Cardiac septum (tissue), 1 donor: ENCODE results near the gene ITPR1. TPM values are rescaled to one million over a fixed set of nuclear protein-coding genes. Genes with fewer than 3 reads are reported as not detected.

Experiments used
- DNase-seq: peaks from one replicate; pipeline ENCODE4 v3.0.0-alpha.2; 2020; ENCODE audit warnings: low spot score
- intact Hi-C: fragments of 100-400 bp; cut with DNase I; formaldehyde crosslinking; loops from one replicate; pipeline ENCODE4 v1.14.0; 2022
- total RNA-seq: library from RNA; stranded (reverse); fragmentation: NEBNext Ultra II Directional; extraction: Animal tissue kit (Norgen Biotek cat#: 25700); gene quantifications from one replicate; pipeline ENCODE4 v1.2.1, GENCODE V29; 2021
- donor health status: DM: no; HTN: no; CAD: no.

Gene ITPR1
- total RNA-seq, 1 donor from 2014 or later, result 19.5 TPM

DNA sequence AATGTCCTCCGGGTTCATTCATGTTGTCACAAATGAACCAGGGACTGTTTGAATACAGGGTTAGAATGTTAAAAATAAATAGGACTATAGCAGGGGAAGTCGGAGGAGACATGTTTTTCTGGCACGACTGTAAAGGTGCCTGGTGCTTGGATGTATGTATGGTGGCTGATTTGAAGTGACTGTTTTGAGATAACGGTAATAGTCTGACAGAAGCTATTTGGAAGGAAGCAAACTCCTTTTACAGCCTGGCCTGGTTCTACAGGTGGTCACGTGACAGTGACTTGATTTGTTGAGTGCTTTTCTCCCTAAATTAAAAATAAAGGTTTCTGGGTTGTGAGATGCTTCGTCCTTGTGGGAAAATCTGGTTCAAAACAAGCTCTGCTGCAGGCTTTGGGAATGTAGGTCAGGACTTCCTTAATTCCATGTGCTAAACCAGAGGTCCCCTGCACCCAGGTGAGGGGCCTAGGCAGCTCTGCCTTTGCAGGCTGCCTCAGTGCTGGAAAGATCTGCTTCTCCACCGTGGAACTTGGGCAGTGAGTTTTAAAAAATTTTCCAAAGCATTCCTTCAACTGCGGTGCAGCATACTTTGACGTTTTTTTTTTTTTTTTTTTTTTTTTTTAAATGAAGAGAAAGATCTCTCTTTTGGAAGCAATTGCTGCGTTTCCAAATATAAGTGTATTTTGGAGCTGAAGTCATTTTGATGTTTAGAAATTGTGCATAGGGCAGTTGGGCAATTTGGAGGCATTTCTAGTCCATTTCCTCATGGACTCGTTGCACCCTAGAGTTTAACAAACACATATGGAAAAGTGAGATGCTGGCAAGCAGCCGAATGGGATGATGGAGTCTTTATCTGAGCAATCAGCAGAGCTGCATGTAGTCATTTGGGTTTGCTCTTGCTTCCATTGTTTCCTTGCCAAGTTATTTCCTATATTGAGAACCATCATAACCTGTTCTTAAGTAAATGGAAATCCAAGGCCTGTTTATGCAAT, 30.9 kb downstream of the ITPR1 start:
- intact Hi-C loops, result no loop called here
- DNase-seq, result no peak

DNA sequence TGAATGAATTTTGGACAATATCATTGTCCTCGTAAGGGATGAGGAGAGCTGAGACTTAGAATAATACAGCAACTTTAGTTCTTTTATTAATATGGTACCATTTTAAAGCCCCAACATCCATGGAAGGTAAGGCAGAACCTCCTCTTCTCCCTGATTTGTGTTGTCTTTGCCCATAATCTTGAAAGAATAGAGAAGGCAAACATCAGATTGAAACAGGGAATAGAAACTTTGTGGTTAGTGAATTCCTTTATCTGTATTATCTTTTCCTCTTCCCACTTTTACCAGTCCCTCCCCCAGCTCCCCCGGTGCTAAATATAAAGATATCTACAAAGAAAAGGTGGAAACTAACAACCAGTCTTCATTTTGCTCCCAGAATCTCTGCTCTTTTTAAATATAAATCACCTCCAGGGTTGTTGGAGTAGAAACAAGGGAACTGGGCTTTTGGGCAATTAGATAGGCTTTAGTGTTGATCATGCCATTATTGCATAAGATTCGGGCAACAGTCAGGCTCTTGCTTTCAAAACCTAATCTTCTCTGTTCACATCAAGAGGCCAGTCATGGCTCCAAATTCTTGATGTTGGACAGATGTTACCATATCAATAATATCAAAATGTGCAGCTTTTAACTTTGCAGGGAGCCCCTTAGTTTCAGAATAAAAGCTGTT, 32.5 kb downstream of the ITPR1 start:
- no peak for DNase-seq
- intact Hi-C loops, result no loop called here

DNA sequence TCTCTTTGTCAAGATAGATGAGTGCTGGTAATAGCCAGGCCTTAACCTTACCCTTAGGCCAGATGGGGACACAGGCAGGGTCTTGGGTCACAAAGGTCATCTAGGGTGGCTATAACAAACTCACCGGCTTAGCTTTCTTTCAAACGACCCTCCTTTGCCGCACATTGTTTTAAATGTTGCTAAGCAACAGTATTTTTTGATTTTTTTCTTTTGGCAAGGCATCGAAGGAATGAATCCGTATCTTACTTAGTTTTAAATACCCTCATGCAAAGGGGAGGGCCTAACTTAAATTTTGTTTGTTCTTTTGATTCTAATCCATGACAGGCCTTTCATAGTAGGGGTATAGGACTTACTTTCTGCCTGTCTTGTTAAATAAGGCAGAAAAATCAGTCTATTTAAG, 35.2 kb downstream of the ITPR1 start:
- intact Hi-C loops, result no loop called here
- no peak for DNase-seq

DNA sequence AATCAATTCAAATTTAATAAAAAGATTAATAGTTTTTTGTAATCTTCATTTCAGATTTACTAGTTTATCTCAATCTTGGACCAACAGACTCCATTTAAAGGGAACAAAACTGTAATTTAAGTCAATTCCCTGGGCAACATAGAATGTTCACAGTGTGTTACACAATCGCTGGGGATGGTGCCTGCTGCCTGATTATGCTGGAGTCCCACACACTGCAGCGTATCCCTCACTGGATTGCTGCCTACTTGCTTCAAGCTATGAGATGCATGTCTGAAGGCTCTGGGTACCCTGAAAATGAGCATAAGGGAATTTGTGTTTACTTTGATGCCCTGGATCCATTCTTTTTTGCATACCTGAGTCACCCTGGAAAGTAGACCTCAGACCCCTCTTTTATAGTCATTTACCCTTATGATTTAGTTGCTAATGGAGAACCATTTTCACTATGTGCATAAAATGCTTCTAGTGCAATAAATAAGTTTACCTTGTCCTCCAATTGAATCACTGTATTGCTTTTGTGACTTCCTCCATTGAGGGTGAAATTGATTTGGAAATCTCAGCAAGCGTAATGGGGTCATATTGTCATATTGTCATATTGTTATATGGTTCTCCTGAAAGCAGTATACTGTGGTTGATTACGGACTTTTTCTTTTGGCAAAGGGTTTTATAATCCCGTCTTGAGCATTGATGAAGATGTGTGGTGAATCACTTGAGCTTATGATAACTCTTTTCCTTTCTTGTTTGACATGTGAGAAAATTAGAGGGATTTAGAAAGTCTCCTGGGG, 35.9 kb downstream of the ITPR1 start:
- intact Hi-C loops, result no loop called here
- no peak for DNase-seq

DNA sequence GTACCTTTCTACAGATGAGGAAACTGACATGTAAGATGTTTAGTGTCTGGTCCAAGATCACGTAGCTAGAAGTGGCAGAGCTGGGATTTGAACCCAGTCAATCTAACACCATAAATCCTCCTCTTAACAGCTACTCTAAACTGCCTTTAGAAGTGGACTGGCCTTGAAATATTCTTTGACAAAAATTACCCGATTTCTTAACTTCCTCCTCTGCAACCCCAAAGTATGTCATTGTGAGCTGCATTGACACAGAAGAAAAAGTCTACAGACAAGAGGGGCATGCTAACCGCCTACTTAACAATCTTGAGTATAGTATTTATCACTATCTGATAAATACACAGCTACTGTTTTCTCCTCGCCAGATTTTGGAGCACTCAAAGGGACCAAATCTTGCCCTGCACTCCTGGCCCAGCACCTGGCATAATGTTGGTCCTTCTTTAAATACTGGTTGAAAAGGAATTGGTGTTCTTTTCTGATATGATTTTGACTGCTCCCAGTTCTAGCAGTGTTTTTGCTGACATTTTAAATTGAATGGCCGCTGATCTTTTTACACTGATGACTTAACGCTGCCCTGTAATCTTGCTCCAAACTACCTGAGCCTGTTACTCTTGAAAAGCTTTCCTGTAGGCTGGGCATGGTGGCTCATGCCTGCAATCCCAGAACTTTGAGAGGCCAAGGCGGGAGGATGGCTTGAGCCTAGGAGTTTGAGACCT, 36.9 kb downstream of the ITPR1 start:
- intact Hi-C loops, result no loop called here
- no peak for DNase-seq

DNA sequence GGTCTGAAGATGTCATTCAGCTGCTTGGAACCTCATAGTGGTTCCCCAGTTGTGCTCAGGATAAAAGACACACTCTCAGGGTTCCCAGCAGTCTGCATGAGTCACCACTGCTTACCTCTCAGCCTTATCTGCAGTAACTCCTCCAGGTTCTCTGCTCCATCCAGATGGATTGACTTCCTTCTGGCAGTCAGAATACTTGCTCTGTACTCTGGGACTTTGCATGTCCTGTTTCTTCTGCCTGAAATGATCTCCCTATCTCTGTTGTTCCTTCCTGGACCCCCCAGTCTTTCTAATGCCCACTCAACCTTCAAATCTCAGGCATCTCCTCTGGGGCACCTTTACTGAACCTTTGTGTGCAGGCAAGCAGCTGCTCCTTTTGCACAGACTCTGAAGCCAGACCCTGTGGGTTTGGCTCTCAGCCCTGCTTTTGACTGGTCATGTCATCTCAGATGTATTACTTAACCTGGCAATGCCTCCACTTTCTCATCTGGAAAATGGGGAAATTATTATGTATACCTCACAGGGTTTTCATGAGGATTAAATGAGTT, 38.4 kb downstream of the ITPR1 start:
- intact Hi-C loops, result no loop called here

DNA sequence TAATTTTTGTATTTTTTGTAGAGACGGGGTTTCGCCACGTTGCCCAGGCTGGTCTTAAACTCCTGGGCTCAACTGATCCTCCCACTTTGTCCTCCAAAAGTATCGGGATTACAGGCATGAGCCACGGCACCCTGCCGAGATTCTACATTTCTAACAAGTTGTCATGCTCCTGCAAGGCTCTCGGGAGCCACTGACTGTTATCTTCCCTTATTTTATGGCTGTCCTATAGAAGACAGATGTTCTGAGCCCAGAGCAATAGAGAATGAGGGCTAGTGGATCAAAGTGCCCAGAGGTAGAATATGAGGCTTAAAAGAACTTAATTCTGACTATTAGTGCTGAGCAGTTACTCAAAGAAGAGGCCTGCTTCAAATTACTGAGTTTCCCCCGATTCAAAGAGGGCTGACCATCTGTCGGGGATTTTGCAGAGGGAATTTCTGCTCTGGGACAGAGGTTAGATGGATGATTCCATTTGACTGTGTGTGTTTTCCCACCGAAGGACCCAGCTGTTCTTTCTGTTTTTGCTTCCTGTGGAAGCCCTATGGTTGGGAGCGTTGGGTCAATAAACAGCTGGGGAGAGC, 39.5 kb downstream of the ITPR1 start:
- DNase-seq, result no peak
- intact Hi-C loops, result no loop called here

More for the DNA sequence above, 38.4 kb downstream of the ITPR1 start:
- DNase-seq, result no peak

DNA sequence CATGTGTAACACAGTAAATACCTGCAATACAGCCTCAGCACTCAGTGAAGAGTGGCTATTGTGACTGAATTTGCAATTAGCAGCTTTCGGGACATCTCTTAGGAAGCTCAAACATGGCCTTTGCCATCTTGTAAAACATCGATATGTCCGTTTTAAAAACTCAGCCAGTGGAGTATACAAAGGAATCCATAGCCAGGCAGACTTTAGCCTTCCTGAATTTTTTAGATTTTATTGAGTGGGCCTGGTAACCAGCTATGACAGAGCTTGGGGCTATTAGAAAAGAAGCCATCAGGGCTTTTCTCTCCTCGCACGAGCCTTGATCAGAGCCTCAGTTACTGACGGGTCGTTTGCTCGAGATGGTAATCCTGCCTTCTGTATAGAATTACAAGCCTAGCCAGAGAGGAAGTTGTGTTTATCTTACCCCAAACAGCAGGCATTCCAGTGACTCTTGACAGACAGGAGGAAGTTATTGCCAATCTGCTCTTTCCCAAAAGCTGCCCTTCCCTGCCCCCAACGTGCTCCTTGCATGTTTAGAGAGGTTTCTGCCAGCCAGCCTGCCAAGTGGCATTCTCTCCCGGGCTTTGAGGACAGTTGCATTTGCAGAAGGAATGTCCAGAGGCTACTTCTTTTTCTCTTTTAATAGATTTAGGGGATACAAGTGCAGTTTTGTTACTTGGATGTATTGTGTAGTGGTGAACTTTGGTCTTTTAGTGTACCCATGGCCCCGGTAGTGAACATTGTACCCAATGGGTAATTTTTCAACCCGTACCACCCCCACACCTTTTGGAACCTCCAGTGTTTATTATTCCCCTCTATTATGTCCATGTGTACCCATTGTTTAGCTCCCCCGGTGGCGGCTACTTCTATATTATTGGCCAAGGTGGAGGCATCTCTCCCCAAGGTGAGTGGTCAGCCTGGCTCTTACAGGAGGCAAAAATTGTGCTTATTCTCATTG, 40.6 kb downstream of the ITPR1 start:
- intact Hi-C loops, result no loop called here
- DNase-seq, result no peak

DNA sequence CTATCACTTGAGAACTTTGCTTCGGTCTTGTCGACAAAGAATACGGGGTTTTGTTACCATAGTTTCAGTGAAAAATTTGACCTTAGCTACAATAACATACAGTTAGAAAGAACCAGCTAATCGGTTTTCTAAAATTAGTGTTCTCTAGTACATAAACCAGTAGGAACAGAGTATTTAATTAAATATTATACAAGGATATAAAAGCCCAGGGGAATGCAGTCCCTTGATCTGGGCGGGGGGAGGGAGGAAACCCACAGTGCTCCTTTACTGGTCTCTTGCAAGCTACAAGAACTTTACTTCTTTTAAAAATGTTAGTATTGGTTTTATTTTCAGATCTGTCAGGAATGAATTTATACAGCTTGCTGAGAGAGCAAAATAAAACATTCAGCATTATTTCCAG, 41.8 kb downstream of the ITPR1 start:
- intact Hi-C loops, result no loop called here
- DNase-seq, result no peak

DNA sequence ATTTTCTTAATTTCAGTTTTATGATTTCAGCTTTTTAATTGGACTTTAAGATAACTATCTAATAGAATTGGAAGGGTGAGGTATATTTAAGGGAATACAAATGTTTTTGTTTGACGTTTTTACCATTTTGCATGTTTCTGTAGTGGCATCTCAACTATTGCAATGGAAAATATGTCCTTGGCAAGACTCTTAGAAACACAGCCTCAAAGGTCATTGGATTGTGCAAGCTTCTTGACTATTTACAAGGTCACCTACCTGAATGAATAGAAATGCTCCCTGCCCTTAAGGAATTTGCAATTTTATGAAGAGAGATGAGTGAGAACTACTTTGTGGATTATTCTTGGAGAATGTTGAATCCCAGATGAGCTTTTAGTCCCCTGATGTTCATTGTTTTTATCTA, 43.1 kb downstream of the ITPR1 start:
- intact Hi-C loops, result no loop called here
- no peak for DNase-seq

DNA sequence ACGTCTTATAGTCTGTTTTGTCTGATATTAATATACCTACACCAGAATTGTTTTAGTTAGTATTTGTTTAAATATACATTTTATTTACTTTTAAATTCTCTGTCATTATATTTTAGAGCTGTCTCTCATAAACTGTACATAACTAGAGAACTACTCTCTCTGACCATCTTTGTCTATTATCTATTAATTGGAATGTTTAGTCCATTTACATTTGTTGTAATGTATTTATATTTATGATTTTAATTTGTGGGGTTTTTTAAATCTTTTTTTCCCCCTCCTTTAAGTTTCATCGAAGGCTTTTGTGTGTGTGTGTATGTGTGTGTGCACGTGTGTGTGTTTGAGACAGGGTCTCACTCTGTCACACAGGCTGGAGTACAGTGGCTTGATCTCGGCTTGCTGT, 47.1 kb downstream of the ITPR1 start:
- DNase-seq, result no peak
- intact Hi-C loops, result no loop called here

DNA sequence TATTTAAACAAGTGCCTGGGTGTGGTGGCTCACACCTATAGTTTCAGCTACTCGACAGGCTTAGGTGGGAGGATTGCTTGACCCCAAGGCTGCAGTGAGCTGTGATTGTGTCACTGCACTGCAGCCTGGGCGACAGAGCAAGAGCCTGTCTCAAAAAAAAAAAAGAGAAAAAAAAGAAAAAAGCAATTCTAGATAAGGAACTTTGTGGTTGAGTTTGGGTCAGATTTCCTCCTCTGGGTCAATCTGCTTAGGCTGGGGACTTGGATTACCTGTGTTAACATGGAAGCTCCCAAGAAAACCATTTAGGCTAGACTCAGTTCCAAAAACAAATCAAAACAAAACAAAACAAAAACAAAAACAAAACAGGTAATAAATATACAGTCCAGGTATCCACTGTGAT, 50.0 kb downstream of the ITPR1 start:
- no peak for DNase-seq
- intact Hi-C loops, result no loop called here

DNA sequence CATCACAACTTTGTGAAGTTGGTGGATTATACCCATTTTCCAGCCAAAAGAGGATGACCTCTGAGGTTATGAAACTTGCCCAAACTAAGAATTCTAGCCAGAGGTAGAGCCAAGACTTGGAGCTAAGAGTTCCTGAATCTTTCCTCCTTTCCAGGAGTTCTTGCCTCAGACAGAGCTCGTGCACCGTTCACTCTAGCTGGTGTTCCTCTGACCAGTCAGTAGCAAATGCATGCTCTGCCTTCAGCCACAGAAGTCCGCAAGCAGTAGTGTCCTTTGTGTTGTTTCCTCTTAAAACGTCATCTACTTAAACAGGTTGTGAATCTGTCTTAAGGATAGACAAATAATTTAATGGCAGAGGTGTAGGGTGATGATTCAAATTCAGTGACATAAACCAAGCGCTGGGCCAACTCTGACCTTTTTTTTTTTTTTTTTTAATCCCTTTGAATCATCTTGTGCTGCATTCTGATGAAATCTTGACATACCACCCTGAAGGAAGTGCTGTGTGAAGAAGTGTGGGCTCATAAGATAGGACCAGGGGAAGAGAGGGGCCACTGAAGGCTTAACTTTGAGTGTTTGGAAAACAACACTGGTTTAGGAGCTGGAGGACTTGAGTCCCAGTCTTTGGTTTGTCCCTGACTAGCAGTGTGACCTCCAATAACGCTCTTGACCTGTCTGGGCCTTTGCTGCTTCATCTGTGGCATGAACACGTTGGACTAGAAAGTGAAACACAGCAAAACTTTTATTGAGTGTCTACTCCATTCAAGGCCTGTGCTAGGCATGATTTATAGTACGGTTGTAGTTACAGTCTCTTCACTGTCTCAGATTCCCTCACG, 53.4 kb downstream of the ITPR1 start:
- DNase-seq, result no peak
- intact Hi-C loops, result no loop called here

DNA sequence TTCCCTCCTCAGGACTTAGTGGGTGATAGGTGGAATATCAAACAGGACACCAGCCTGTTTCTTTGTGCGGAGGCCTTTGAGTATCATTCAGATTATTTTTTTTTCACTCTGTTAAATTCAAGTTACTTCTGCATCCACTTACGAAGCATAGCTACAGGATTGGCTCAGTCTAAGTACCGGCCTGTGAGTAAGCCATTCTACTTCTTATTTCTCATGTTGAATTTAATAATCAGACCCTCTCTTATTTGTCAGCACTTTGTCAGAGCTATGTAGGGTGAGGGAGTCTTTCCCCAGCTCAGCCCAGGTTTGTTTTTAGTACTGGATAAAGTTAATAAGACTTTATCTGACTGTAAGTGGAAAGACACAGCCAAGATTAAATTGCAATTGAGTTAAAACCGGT, 54.7 kb downstream of the ITPR1 start:
- intact Hi-C loops, result no loop called here
- DNase-seq, result no peak

DNA sequence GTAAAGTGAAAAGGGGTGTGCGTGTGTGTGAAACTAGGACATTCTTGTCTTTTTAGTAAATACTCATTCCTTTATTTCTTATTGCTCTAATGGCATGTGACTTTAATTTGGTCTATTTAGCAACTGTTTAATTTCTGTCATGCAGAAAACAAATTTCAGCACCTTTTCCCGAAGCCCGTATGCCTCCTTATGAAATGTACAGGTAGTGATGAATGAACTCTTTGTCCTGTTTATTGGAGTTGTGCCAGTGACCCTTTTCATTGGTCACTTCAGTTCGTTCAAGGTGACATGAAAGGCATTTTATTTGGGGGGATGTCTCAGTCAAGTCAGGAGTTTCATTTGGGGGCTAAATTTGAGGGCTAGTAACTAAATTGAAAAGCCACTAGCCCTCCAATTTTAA, 55.2 kb downstream of the ITPR1 start:
- intact Hi-C loops, result no loop called here

DNA sequence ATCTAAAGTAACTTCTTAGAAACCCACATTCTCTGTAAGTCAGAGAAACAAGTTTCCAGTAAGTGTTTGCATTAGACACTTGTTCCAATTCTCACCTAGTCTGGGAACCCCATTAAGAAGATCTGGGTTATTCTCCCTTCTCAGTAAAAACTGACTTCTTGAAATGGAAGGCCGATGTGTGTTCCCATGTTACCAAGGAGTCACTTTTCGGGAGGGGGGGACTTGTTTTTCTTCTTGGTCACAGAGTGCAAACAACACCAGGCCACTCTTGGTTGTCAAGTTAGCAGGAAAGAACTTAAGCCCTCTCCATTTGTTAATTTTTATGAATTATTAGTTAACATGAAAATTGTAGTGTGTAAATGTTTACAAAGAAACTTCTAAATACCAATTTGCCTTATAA, 55.6 kb downstream of the ITPR1 start:
- intact Hi-C loops, result no loop called here
- no peak for DNase-seq

More for the DNA sequence above, 55.2 kb downstream of the ITPR1 start:
- DNase-seq, result no peak

DNA sequence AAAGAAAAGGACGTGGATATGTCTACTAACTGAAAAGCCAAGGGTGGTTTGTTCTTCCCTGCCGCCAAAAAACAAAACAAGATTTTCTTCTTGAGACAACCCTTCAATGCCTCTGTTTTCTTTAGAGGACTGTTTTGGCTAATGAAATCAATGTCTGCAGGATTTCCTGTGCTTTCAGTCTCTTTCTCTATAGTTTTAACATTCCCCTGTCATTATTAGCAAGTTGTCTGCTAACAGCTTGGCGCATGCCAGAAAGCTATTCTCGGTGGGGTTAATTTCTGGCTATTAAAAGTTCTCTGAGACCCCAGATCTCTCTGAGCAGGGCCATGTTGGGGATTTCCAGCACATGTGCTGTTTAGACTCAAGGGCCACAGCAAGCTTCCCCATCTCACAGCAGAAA, 56.7 kb downstream of the ITPR1 start:
- intact Hi-C loops, result no loop called here
- no peak for DNase-seq
